Endothelial cell of umbilical vein (primary cell): Measurements from ENCODE around the gene TET2. TPM values are rescaled to one million over a fixed set of nuclear protein-coding genes. Genes with fewer than 3 reads are reported as not detected.

ENCODE experiments used
- BruUV-seq: library from RNA; stranded (reverse); fragments of 400-500 nt; replicated peaks from 2 replicates; lab custom pipeline; 2021; lab: Mats Ljungman, UMichigan
- CTCF ChIA-PET: fragments of 300-600, 350-600 bp; sonication (Branson Sonifier 250); formaldehyde crosslinking; loops from one replicate; lab custom pipeline; 2021; ENCODE audit warnings: antibody characterized with exemption, inconsistent platforms; lab: Charles Lee
- POLR2A ChIA-PET: fragments of 300-600, 350-600 bp; sonication (Branson Sonifier 250); formaldehyde crosslinking; loops from one replicate; lab custom pipeline; 2021; ENCODE audit warnings: antibody characterized with exemption, inconsistent platforms; lab: Charles Lee
- DNase-seq: peaks from one replicate; pipeline ENCODE4 v3.0.0-alpha.2; 2011; ENCODE audit warnings: low read depth, low spot score
- FAIRE-seq: peaks from 2 replicates; lab custom pipeline; 2011; peaks lifted over from hg19 to GRCh38; lab: Jason Lieb, UNC
- H2AFZ ChIP-seq: 2 replicates; pipeline ENCODE4 v1.6.0; 2012; ENCODE audit warnings: low read depth, low read length, control low read depth, inconsistent platforms
- H3K27ac ChIP-seq: 2 replicates; pipeline ENCODE4 v1.5.1; 2011; ENCODE audit warnings: low read depth, mild to moderate bottlenecking, control low read depth, low read length, moderate library complexity; ENCODE audit not compliant: insufficient read depth
- H3K27me3 ChIP-seq, 2 experiments: 2 replicates each; pipeline versions ENCODE4 v1.6.0 to v1.6.1; 2011; ENCODE audit warnings: low read length in 2 of 2, mixed read lengths in 1 of 2; ENCODE audit not compliant: control insufficient read depth in 2 of 2, insufficient read depth in 2 of 2
- H3K36me3 ChIP-seq, 2 experiments: 2 replicates in 1 of 2; 3 replicates in 1 of 2; pipeline ENCODE4 v1.5.1; 2011; ENCODE audit warnings: low read length in 2 of 2, mild to moderate bottlenecking in 1 of 2, moderate library complexity in 1 of 2; ENCODE audit not compliant: control insufficient read depth in 2 of 2, insufficient read depth in 2 of 2; ENCODE audit errors: extremely low read depth in 1 of 2
- H3K4me1 ChIP-seq: 3 replicates; pipeline ENCODE4 v1.5.1; 2011; ENCODE audit warnings: mild to moderate bottlenecking, low read length; ENCODE audit not compliant: control insufficient read depth, insufficient read depth; ENCODE audit errors: extremely low read depth
- H3K4me2 ChIP-seq: 2 replicates; pipeline ENCODE4 v1.6.1; 2011; ENCODE audit warnings: low read length, control low read depth, mixed read lengths; ENCODE audit not compliant: insufficient read depth
- H3K4me3 ChIP-seq, 3 experiments: fragments of 200-600 bp in 1 of 3; sonication (generic), shearing (Covaris generic) in 1 of 3; replicated peaks in 1 of 3; 2 replicates each; pipeline ENCODE4 v1.5.1; 2011 to 2016; ENCODE audit warnings: control low read depth in 3 of 3, low read length in 3 of 3, mild to moderate bottlenecking in 2 of 3, inconsistent platforms in 1 of 3, low read depth in 1 of 3, moderate library complexity in 1 of 3; ENCODE audit not compliant: insufficient read depth in 1 of 3
- H3K79me2 ChIP-seq: 2 replicates; pipeline ENCODE4 v1.6.0; 2012; ENCODE audit warnings: low read length, inconsistent platforms; ENCODE audit not compliant: control insufficient read depth, insufficient read depth
- H3K9ac ChIP-seq: replicated peaks from 2 replicates; pipeline ENCODE3; 2011; ENCODE audit warnings: low read length, control low read depth; ENCODE audit not compliant: insufficient read depth; ENCODE audit errors: extremely low read depth
- H3K9me1 ChIP-seq: replicated peaks from 3 replicates; pipeline ENCODE4 v1.6.0; 2011; ENCODE audit warnings: mild to moderate bottlenecking, low read length; ENCODE audit not compliant: control insufficient read depth, insufficient read depth; ENCODE audit errors: extremely low read depth
- H3K9me3 ChIP-seq: replicated peaks from 2 replicates; pipeline ENCODE4 v1.5.1; 2012; ENCODE audit warnings: low read length, inconsistent platforms; ENCODE audit not compliant: control insufficient read depth, insufficient read depth
- H4K20me1 ChIP-seq: replicated peaks from 2 replicates; pipeline ENCODE3; 2011; ENCODE audit warnings: mild to moderate bottlenecking, low read length; ENCODE audit not compliant: control insufficient read depth, insufficient read depth; ENCODE audit errors: extremely low read depth
- EZH2 ChIP-seq: IDR thresholded peaks from 2 replicates; pipeline ENCODE4 v1.6.1; 2012; ENCODE audit warnings: borderline replicate concordance, low read depth, mild to moderate bottlenecking, moderate library complexity, low read length, inconsistent platforms; ENCODE audit not compliant: severe bottlenecking
- FOS ChIP-seq: IDR thresholded peaks from 2 replicates; pipeline ENCODE4 v1.6.1; 2011; ENCODE audit warnings: mild to moderate bottlenecking, low read length, moderate library complexity, borderline replicate concordance; ENCODE audit not compliant: insufficient read depth
- GATA2 ChIP-seq: IDR thresholded peaks from 2 replicates; pipeline ENCODE4 v1.7.0; 2011; ENCODE audit warnings: low read depth, mild to moderate bottlenecking, moderate library complexity, mixed read lengths, low read length; ENCODE audit not compliant: insufficient read length, insufficient read depth
- JUN ChIP-seq: IDR thresholded peaks from 2 replicates; pipeline ENCODE4 v1.6.1; 2011; ENCODE audit warnings: borderline replicate concordance, low read depth; ENCODE audit not compliant: insufficient read length, insufficient read depth
- MYC ChIP-seq: IDR thresholded peaks from one replicate; pipeline ENCODE4 v1.6.1; 2011; ENCODE audit warnings: mild to moderate bottlenecking, low read depth, low read length
- POLR2A ChIP-seq: IDR thresholded peaks from 2 replicates; pipeline ENCODE4 v1.6.1; 2012; ENCODE audit warnings: low read depth, mild to moderate bottlenecking, control low read depth, low read length
- POLR2AphosphoS5 ChIP-seq: IDR thresholded peaks from 2 replicates; pipeline ENCODE4 v1.6.1; 2012; ENCODE audit warnings: low read depth, mild to moderate bottlenecking, control low read depth, low read length, moderate library complexity; ENCODE audit not compliant: insufficient read depth
- dilution Hi-C: fragments of 300-500 bp; cut with MboI; formaldehyde crosslinking; loops from one replicate; pipeline ENCODE4 v1.15.0; 2019; ENCODE audit warnings: low sequenced_read_pairs; ENCODE audit not compliant: extremely low pct_ligation_motif_present
- intact Hi-C: fragments of 100-400 bp; cut with micrococcal nuclease; formaldehyde crosslinking; loops from one replicate; pipeline ENCODE4 v1.10.0; 2022
- polyA plus RNA-seq, 4 experiments: library from polyadenylated mRNA; depleted of rRNA in 3 of 4; stranded (reverse) in 3 of 4; unstranded in 1 of 4; fragments of >200 nt; gene quantifications; 2 replicates each; pipeline versions ENCODE4 v1.2.1 to v1.2.3, GENCODE V29; 2011 to 2012; ENCODE audit warnings: missing spikeins in 1 of 4
- total RNA-seq: library from RNA; stranded (reverse); gene quantifications from 2 replicates; pipeline ENCODE4 v1.2.3, GENCODE V29; 2021
- TF ChIP-seq, protein P1 (sequence below), 2 donors: IDR thresholded peaks; 1 replicate in 1 of 2; 2 replicates in 1 of 2; pipeline ENCODE4 v1.5.1; 2011; ENCODE audit warnings: low read length in 2 of 2, mild to moderate bottlenecking in 2 of 2, moderate library complexity in 2 of 2, control low read depth in 1 of 2, inconsistent platforms in 1 of 2, low read depth in 1 of 2; ENCODE audit not compliant: insufficient read depth in 1 of 2; ENCODE audit errors: extremely low read depth in 1 of 2
- TF ChIP-seq, protein P2 (sequence below): IDR thresholded peaks from 2 replicates; pipeline ENCODE4 v1.6.1; 2011; ENCODE audit not compliant: insufficient read depth, insufficient read length

TET2 gene
- total and polyA plus RNA-seq, 2 donors (not counting 3 experiments of a cell fraction or from before 2014, with no cell fraction given) = 4.8 to 17.5 TPM

DNA sequence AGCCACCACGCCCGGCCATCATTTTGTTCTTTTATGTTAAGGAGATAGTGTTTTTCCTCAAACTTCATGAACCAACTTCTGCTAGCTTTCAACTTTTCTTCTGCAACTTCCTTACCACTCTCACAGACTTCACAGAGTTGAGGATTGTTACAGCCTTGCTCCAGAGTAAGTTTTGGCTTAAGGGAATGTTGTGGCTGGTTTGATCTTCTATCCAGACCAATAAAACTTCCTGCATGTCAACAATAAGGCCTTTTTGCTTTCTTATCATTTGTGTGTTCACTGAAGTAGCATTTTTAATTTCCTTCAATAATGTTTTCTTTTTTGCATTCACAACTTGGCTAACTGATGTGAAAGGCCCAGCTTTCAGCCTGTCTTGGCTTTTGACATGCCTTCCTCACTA is 12.7 kb upstream of the TET2 start:
- H3K9ac ChIP-seq = no peak overlapping the region
- no peak for DNase-seq
- BruUV-seq = no TSS peak
- H3K4me3 ChIP-seq = no peak overlapping the region
- H4K20me1 ChIP-seq = no peaks in the 10 kb centered on the region
- no peaks in the 10 kb centered on the region for H3K27me3 ChIP-seq
- intact Hi-C loops = no loop called here
- POLR2A ChIA-PET = no interaction called here
- H3K9me1 ChIP-seq = no peaks in the 10 kb centered on the region
- FAIRE-seq = no peak
- TF ChIP-seq EZH2 = no peak
- no peak for TF ChIP-seq POLR2AphosphoS5
- no peak for TF ChIP-seq GATA2
- TF ChIP-seq, protein P1, sequence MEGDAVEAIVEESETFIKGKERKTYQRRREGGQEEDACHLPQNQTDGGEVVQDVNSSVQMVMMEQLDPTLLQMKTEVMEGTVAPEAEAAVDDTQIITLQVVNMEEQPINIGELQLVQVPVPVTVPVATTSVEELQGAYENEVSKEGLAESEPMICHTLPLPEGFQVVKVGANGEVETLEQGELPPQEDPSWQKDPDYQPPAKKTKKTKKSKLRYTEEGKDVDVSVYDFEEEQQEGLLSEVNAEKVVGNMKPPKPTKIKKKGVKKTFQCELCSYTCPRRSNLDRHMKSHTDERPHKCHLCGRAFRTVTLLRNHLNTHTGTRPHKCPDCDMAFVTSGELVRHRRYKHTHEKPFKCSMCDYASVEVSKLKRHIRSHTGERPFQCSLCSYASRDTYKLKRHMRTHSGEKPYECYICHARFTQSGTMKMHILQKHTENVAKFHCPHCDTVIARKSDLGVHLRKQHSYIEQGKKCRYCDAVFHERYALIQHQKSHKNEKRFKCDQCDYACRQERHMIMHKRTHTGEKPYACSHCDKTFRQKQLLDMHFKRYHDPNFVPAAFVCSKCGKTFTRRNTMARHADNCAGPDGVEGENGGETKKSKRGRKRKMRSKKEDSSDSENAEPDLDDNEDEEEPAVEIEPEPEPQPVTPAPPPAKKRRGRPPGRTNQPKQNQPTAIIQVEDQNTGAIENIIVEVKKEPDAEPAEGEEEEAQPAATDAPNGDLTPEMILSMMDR (IDR thresholded peaks at IDR 0.05; ENCODE audit: extremely low read depth in 1 of 2, insufficient read depth in 1 of 2, low read depth in 1 of 2, low read length in 2 of 2) = no peak
- no peak for TF ChIP-seq MYC
- TF ChIP-seq, protein P2, sequence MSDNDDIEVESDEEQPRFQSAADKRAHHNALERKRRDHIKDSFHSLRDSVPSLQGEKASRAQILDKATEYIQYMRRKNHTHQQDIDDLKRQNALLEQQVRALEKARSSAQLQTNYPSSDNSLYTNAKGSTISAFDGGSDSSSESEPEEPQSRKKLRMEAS = no peak
- no peak for TF ChIP-seq JUN
- no peak for TF ChIP-seq POLR2A
- TF ChIP-seq FOS = no peak
- no peak overlapping the region for H2AFZ ChIP-seq
- no peaks in the 10 kb centered on the region for H3K36me3 ChIP-seq
- peaks cover 3% of the 10 kb centered on the region for H3K4me1 ChIP-seq
- CTCF ChIA-PET = no interaction called here
- H3K27ac ChIP-seq = no peak overlapping the region
- no peak overlapping the region for H3K4me2 ChIP-seq
- H3K9me3 ChIP-seq = no peaks in the 10 kb centered on the region
- dilution Hi-C loops = no loop called here
- H3K79me2 ChIP-seq = no peaks in the 10 kb centered on the region
